ENCODE data around the gene FGFBP2.

FGFBP2 gene, protein sequence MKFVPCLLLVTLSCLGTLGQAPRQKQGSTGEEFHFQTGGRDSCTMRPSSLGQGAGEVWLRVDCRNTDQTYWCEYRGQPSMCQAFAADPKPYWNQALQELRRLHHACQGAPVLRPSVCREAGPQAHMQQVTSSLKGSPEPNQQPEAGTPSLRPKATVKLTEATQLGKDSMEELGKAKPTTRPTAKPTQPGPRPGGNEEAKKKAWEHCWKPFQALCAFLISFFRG

DNA sequence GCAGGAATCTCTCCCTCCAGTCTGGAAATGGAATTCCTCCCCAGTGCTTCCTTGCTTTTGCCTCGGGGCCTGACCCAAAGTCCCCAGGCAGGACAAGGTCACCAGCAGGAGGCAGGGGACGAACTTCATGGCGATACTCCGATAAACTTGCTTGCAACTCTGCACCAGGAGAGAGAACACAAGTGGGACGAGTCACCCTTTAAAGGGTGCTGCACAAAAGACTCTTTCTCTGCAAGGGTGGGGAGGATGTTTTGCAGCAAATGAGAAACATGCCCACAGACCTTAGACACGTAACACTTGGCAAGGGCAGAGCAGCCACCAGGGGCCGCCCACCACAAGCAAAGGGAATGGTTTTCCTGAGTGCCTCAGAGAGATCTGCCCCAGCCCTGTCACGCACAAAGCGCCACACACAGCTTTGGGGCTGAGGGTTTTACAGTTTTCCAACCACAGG lies at the start of gene FGFBP2:
Gene FGFBP2, minus strand, starts transcription at position 175 of the 451 bp plus-strand sequence. Its CDS starts 46 bp downstream, at position 129.
- DNase-seq (ENCODE audit: low read depth, low spot score), result peak; percentile 72

DNA sequence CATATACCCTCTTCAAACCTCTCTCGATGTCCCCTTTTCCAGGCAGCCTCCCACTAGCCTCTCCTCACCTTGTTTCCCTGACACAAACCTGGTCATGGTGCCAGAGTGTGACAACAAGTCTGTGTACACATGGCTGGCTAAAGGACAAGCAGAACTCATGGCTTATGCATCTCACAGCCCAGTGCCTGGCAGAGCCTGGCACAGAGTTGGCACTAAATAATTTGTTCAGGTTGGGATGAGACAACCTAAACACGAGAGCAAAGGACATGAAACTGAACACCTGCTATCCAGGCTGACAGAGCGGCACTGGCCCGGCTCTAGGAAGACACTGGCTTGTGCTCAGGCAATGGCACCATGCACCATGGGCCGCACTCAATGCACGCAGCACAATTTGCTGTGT lies 48.2 kb upstream of the FGFBP2 start:
- DNase-seq (ENCODE audit: low read depth, low spot score), result no peak

DNA sequence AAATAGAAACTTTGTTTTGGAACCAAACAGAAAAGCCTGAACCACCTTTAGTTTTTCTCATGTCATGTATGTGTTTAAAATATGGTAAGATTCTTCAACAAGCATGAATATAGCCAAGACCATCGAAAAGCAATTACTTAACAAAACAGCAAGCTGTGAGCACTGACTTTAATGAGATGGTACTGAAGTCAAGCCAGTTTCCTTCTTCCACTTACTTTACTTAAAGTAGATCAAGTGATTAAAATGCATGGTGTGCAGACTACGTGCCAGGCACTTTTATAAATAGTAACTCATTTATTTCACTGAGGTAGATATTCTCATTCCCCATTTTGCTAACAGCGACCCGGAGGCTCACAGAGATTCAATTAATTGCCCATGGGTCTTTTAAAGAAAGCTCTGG lies 46.2 kb upstream of the FGFBP2 start:
- DNase-seq (ENCODE audit: low read depth, low spot score), result no peak

DNA sequence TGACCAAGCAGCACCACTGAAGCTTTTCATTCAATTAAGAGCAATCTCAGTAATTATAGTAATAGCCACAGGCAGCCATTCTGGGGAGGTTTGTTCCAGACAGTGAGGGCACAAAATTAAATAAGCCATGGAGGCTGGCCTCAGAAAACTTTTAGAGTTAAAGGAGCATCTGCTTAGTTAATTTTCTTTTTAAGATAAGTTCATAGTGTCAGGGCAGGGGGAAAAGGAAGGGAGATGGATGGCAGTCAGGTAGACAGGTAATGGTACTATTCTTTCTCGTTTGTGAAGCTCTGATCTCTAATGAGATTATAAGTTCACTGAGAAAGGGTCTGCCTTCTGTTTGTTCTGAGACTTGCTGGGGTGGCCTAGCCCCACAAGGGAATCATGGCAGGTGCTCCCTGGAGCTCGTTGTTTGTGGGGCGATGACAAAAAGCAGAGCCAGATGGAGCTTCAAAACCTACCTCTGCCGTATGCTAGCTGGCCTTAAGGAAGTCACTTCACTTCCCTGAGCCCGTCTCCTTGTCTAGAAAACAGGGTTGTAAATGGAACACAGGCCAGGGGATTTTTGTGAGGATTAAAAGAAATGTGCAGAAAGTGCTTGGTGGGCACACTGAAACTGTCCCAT lies 44.6 kb upstream of the FGFBP2 start:
- no peak for DNase-seq (ENCODE audit: low read depth, low spot score)

DNA sequence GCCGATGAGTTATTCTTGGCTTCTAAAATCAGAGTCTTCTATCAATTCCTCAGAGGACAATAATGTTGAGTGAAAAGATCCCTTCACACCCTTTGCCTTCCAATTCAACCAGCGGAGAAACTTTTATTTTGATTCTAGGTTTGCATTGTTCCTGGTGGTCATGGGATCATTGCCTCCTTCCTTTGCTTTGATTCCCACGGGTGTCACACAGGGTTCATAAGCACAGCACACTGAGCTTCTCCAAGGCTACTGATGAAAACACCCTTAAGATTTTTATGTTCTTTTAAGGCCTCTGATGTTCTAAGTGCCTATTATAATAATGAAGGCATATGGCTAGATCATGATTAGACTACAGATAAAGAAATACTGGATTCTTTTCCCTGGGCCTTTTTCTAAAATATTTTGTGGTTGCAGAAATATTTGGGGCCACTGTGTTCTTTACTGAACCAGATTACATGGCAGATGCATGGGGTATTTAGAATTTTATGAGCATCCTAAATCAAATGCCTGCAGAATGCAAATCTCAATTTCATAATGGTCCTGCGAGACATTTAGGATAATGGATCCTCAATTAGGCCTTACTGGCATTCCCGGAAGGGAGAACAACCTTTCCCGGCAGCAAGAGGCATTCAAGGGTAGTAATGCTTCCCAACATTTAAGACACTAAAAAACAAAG lies 43.9 kb upstream of the FGFBP2 start:
- no peak for DNase-seq (ENCODE audit: low read depth, low spot score)

DNA sequence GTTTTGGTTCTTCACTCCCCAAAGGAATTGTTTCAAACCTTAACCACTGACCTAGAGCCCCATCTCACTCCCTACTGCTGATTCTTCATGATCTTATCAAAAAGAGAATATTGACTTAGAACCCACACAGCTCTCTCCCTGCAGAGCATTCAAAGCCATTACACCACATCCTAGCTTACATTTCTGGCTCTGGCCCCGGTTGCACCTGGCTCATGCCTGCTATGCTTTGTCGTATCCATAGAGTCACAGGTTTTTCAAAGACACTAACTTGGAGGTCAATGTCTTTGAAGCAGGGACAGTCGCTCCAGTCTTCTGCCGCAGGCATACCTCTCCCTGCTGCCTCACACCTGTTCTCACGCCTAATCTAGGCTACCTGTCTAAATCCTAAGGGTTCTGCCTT lies 42.7 kb upstream of the FGFBP2 start:
- DNase-seq (ENCODE audit: low read depth, low spot score), result no peak

DNA sequence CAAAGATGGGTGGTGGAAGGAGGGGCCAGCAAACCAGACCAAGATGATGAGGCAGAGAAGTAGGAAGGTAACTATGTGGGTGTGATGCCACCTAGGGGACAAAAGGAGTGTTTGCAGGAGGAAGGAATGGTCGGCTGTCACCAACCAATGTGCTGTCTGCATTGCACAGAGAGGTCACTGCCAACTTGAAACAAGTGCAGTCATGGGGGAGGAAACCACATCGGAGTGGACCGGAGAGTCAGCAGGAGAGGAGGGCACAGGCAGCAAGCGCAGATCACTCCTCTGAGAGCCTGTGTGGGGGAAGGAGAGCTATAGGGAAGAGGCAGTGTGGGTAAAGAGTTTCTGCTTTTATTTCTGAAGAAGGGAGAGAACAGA lies 38.5 kb upstream of the FGFBP2 start:
- peak; percentile 92 for DNase-seq (ENCODE audit: low read depth, low spot score)

DNA sequence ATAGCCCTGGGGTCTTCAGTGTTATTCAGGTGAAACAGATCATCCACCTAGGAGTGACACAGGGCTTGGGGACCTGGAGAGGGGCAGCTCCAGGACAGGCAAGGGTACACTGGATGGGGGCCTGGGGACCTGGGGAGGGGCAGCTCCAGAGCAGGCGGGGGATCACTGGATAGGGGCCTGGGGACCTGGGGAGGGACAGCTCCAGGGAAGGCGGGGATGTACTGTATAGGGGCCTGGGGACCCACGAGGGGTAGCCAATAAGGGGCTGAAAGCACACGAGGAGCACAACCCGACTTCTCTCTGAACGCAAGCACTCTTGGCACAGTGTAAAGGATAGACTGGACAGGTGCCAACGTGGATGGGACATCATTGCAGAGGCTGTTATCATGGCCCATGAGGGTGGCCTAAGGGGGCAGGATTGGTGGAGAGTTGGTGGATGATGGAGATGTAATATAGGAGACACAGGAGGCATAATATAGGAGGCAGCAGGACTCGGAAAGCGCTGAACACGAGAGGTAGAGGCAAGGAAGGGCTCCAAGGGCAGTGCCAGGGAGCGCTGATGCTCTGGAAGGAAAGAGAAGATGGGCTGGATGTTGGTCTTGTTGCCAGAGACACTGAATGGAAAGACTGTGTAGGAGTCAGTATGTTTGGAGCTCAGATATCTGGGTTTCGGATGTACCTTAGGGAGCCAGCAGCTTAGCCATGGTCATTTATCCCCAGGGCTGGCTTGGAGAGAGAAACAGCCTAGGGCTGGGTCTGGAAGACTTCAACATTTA lies 37.9 kb upstream of the FGFBP2 start:
- no peak for DNase-seq (ENCODE audit: low read depth, low spot score)

DNA sequence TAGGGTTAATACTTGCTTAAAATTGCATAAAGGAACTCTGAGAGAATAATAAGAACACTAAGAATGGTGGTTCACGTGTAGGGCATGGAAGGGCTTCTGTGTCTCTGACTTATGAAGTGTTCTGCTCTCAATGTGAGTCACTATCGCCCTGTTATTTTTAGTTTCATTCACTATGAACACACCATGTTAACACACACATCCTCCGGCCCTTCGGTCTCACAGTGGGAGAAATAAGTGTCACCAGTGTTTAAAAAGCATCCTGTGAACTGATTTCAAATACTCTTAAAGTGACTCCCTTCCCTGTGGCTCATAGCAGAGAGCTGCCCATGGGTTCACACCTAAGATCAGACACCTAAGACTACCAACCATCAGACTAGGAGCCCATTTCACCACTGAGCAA lies 33.8 kb upstream of the FGFBP2 start:
- no peak for DNase-seq (ENCODE audit: low read depth, low spot score)

DNA sequence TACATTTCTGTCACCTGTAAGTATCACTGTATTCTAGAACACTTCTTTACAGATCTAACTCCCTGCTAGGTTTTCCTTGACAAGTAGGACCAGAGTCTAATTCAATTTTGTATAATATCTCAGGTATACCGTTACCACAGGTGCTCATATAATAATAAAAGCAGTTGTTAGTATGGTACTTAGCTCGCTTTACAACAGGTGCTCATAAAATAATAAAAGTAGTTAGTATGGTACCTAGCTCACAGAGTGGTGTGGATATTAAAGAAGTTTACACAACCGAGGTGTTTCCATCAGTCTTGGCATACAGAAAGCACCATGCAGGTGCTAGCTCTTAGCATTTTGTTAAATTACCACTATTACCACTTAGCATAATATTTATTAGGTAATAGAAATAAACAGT lies 32.9 kb upstream of the FGFBP2 start:
- DNase-seq (ENCODE audit: low read depth, low spot score), result no peak

DNA sequence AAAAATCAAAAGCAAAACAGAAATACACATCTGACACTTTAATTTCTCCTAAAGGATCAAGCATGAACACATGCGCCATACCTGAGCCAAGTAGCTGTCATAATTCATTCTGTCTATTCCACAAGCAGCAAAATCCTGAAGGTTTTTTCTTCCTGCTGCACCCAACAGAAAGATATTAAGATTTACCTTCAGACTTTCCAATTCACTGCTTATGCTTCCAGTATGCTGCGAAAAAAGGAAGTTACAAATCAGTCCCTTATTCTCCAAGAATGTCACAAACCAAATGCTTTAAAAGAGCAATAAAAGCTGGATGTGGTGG lies 29.2 kb upstream of the FGFBP2 start:
- no peak for DNase-seq (ENCODE audit: low read depth, low spot score)

DNA sequence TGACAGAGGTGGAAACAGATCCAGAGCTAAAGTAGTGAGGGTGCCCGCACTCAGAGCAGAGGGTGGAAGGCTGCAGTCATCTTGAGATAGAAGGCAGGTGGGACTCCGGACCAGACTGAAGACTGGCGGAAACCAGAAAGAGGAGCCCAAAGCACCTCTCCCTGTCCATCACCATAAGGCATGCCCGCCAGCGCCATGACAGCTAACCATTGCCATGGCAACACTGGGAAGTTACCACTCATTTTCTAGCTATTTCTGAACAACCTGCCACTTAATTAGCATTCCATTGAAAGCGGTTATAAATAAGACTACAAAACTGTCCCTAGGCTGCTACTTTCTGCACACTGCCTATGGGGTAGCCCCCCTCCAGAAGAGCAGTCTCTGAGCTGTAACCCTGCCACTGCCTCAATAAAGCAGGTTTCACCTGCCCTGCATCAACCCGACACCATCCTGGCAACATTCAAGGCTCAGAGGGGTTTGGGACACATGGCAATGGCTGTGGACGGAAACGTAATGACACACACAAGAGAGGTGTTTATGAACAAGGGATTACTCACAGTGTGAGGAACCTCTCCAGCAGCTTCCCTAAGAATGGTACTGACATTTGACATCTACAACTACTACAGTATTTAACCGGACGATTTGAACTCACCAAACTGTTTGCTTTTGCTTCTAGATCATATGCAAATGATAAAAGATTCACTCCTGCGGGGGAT lies 27.8 kb upstream of the FGFBP2 start:
- DNase-seq (ENCODE audit: low read depth, low spot score), result no peak

DNA sequence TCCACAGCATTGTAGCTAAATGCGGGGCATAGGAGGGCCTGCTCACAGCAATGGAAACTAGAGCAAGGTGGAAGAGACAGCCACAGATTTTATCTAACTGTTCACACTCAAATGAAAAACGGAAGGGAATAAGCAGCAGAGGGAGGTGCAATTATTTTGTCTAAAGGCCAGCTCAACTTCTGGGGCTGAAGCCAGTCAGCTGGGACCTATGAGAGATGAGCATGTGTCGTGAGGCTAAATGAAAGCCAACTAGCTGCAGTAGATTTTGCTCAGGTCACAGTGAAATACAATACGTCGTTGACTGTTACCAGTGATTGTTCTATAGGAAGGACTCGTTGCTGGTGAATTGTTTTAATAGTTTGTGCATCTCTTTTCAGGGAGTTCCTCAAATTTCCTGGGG lies 26.4 kb upstream of the FGFBP2 start:
- no peak for DNase-seq (ENCODE audit: low read depth, low spot score)

DNA sequence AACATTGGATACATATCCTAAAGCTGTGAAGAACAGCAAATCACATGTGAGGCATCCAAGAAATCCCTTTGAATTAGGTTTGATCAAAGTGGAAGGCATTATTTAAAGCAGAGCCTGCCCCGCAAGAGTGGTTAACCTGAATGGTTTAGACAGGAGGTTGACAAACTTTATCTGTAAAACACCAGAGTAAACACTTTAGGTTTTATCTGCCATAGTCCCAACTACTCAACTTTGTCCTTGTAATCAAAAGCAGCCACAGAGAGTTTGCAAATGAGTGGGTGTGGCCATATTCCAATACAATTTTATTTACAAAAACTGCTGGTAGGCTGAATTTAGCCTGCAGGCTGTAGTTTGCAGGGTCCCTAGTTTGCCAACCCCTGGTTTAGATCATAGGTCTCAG lies 25.2 kb upstream of the FGFBP2 start:
- DNase-seq (ENCODE audit: low read depth, low spot score), result no peak

DNA sequence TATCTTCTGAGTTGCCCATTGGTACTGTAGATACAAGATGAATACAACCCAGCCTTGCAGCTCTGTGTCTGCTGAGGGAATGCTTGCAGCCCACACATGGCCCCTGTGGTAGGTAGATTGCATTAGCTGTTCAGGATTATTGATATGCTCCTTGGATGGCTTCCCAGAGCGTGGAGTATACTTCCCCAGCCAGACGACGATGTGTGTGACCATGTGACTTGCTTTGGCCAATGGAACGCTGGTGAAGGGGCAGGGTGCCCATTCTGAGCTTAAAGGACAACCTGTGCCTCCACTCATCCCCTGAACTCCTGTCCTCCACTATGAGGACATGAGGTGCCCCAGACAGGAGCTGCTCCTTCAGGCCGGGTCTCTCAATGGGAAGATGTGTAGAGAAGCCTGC lies 23.9 kb upstream of the FGFBP2 start:
- no peak for DNase-seq (ENCODE audit: low read depth, low spot score)

DNA sequence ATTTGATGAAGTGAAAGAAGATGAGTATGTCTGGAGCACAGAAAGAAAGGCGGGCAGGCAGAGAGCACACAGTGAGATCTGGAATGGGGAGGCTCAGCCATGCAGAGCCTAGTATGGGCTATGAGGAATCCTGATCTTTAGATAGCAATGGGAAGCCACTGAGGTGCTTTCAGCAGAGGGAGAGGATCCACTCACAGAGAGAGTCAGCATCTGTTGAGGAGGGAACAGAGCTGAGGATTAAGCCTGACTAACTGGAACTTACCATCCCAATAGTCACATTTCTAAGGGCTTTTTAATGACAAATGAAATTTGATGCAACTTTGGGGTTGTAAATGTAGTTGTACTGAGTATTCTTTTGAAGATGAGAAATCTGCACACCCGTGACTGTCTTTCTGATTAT lies 20.6 kb upstream of the FGFBP2 start:
- DNase-seq (ENCODE audit: low read depth, low spot score), result no peak

DNA sequence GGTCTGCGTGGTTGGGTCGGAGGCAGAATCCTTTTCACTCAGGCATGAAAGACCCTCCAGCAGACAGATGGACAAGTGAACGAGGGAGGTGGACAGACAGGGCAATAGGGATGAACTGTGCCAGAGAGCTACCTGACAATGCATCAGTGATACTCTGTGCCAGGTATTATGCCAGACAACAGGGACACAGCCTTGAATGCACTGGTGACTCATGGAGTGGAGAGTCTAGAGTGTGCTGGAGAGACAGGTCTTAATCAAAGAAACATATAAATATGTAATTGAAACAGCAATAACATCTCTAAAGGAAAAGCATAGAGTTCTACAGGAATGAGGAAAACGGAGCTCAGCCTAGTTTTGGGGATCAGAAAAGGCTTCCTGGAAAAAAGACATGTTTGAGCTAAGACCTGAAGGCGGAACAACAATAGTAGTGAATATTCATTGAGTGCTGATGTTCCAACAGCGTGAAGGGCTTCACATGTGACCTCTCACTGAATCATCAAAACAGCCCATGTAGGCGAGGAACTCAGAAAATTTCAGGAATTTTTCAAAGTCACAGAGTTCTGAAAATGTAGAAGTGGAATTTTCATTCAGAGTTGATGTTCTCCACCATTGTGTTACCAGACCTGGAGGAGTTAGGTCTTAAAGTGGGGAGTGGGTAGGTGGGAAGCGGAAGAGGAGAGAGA lies 20.0 kb upstream of the FGFBP2 start:
- DNase-seq (ENCODE audit: low read depth, low spot score), result no peak

DNA sequence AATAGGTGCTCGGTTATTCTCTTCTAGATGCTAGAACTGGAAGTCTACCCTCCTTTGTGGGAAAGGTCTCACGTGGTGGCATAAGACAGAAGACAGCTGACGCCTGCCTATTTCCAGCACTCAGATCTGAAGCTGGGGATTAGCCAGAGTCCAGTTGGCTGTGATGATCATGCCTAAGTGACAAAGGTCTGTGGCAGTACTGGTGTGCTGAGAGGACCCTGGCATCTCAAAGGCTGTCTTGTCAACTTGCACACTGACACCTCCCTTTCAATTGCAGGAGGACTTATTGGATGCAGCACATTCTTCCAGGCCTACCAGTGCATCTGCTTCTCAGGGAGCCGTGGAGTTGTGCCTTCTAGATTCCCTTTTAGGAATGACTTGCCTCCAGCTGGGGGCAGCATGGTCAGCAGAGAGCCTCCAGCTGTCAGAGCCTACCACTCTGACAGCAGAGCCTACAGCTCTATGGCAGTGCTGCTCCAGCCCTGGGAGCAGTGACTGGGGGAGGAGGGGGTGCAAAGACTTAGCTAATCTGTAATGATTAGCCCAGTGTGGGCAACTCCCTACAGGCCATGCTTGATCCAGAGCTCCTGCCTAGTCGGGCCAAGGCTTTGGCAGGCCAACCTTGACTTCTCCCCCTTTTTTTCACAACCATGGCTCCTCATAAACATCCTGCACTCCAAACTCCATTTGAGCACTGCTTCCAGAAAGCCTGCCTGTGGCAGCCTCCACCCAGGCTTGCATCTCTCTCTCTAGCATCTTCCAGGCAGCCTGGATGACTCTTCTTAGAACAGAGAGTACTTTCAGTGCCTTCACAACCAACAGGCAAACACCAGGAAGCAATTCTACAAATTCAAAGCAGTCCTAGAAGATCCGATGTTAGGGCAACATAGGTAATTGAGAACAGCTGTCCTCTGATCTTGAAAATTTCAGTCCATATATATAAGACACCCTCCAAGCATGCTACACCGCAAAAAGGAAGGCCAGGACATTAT lies 13.8 kb upstream of the FGFBP2 start:
- no peak for DNase-seq (ENCODE audit: low read depth, low spot score)

DNA sequence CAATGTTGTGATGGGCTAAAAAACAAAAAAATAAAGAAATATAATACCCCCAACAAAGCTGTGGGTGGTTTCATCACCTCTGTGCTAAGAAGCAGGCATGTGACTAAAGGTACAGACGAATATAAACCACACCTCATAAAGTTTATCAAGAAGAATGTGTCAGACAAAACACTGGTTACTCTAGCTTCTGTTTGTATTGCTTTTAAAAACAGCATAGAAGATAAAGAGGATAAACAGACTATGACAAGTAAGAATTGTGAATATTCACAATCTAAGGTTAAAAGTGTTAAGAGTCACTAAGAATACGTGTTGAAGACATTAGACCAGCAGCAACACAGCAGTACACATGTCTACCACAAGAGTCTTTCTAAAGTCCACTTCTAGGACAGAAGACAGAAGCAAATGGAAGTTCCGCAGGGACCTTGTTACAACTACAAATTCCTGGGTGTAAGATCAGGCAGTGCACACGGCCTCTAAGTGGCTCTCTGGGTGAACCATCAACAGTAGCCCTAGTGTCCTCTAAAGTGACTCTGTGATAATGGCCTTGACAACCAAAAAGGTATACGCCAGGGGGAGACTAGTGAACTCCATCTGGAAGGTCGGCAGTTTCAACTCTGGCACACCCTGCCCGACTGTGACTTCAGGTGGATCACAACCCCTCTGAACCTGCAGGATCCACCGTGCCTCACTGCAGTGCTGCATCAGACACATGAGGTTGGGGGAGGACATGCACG lies 8.3 kb upstream of the FGFBP2 start:
- no peak for DNase-seq (ENCODE audit: low read depth, low spot score)

Measured in ELF-1 (cell line).